Lung microvascular endothelial cell (primary cell): Measurements from ENCODE around the gene ALAS1. TPM values are rescaled to one million over a fixed set of nuclear protein-coding genes. Genes with fewer than 3 reads are reported as not detected.
A peak's percentile ranks its signal among the peaks of the same experiment; 100 is the strongest.

ENCODE experiments used
- DNase-seq, 2 donors: peaks; one replicate each; pipeline versions ENCODE4 v3.0.0 to v3.0.0-alpha.2; 2010; ENCODE audit warnings: low read depth in 2 of 2
- total RNA-seq: library from RNA; depleted of rRNA; stranded (reverse); fragments of >200 nt; gene quantifications from 2 replicates; pipeline ENCODE4 v1.2.1, GENCODE V29; 2014

ALAS1 gene
- total RNA-seq, 1 donor from 2014 or later = 28.4 TPM

- no peak for DNase-seq
These were observed 36.0 kb downstream of the ALAS1 start for GRCh38 chr3:52233968-52234367.

GRCh38 chr3:52234516-52235447 is 36.8 kb downstream of the ALAS1 start:
- no peak for DNase-seq

GRCh38 chr3:52236424-52236886 is 38.5 kb downstream of the ALAS1 start:
- DNase-seq = no peak

GRCh38 chr3:52237006-52237656 is 39.2 kb downstream of the ALAS1 start:
- DNase-seq = no peak

GRCh38 chr3:52237657-52238172 is 39.8 kb downstream of the ALAS1 start:
- DNase-seq = peak; percentile 68 to 81

GRCh38 chr3:52238193-52238760 is 40.3 kb downstream of the ALAS1 start:
- peak; percentile 17 to 29 for DNase-seq

GRCh38 chr3:52238761-52239701 is 41.1 kb downstream of the ALAS1 start, which contains the start of gene TWF2:
Gene TWF2, minus strand, starts transcription at chr3:52239158. Its CDS starts 142 bp downstream, at chr3:52239016.
- peak; percentile 82 for DNase-seq

GRCh38 chr3:52240059-52240885 is 42.3 kb downstream of the ALAS1 start:
- peak; percentile 37 to 70 for DNase-seq

- DNase-seq = no peak
These were observed 43.0 kb downstream of the ALAS1 start for GRCh38 chr3:52240886-52241370.

GRCh38 chr3:52242039-52242438 is 44.1 kb downstream of the ALAS1 start:
- DNase-seq = no peak

GRCh38 chr3:52243791-52244628 is 46.0 kb downstream of the ALAS1 start:
- peak in 1 of 2 donors; percentile 60 for DNase-seq

- peak; percentile 57 to 59 for DNase-seq
These were observed 47.6 kb downstream of the ALAS1 start, which contains the start of gene PPM1M for GRCh38 chr3:52245322-52246263. Gene PPM1M, plus strand, starts transcription at chr3:52245759. Its CDS starts 66 bp downstream, at chr3:52245825.

GRCh38 chr3:52246264-52246620 is 48.3 kb downstream of the ALAS1 start:
- DNase-seq = no peak

GRCh38 chr3:52246728-52247408 is 48.9 kb downstream of the ALAS1 start:
- DNase-seq = no peak

GRCh38 chr3:52247409-52248164 is 49.6 kb downstream of the ALAS1 start:
- DNase-seq = no peak

GRCh38 chr3:52248165-52248541 is 50.2 kb downstream of the ALAS1 start:
- no peak for DNase-seq
